GM19328 (cell line): Measurements from ENCODE around the gene ARHGEF12.

Source experiments
- ATAC-seq: cut with Tn5 transposase; IDR thresholded peaks from one replicate; pipeline ENCODE4 v1.9.1; 2021; ENCODE audit warnings: mild to moderate bottlenecking, moderate library complexity; ENCODE audit not compliant: unreplicated experiment

The ARHGEF12 gene

DNA sequence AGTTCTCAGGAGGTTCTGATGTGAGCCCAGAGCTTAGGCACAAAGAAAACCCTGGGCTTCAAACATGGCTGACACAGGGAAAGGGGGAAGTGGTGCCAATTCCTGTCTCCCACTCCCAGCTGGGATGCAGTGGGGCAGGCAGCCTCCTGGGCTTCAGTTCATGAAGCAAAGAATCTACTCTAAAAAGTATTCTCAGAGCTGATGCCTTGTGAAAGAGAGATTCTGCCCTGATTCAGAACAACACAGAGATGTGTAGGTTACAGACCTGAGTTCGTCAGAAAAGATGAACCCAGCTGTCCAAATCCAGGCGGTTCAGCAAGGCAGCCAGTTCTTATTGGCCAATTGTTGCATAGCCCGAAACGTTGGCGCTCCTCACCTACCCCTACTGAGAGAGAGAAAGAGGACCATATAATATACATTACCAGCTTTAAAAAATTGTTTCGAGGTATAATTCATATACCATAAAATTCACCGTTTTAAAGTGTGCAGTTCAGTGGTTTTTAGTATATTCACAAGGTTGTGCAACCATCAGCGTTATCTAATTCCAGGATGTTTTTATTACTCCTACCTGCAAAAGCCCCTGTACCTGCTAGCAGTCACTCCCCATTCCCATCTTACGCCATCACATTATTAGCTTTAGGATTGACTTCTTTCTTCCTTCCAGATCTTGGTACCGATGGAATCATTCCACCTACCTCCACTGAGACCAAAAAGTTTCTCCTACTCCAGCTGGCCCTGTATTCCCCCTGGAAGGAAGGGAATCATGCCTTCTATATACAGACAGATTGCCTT lies 18.3 kb upstream of the ARHGEF12 start:
- no peak for ATAC-seq

DNA sequence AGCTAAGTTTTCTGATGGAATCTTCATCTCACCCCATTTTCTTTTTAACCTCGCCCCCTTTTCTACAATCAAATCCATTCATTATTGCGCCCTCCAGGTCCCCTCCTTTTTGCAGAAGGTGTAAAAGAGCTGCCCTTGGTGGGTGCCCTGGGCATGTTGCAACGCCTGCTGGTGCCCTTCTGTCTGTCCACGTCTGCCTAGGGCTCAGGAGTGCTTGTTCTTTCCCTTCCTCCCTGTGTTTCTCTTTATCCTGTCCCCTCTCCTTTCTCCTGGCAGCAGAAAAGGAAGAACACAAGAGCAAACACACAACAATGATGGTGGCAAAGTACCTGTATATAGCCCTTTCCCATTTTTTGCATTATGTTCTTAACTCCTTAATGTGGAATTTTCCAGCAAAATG lies 17.3 kb upstream of the ARHGEF12 start:
- ATAC-seq: no peak

DNA sequence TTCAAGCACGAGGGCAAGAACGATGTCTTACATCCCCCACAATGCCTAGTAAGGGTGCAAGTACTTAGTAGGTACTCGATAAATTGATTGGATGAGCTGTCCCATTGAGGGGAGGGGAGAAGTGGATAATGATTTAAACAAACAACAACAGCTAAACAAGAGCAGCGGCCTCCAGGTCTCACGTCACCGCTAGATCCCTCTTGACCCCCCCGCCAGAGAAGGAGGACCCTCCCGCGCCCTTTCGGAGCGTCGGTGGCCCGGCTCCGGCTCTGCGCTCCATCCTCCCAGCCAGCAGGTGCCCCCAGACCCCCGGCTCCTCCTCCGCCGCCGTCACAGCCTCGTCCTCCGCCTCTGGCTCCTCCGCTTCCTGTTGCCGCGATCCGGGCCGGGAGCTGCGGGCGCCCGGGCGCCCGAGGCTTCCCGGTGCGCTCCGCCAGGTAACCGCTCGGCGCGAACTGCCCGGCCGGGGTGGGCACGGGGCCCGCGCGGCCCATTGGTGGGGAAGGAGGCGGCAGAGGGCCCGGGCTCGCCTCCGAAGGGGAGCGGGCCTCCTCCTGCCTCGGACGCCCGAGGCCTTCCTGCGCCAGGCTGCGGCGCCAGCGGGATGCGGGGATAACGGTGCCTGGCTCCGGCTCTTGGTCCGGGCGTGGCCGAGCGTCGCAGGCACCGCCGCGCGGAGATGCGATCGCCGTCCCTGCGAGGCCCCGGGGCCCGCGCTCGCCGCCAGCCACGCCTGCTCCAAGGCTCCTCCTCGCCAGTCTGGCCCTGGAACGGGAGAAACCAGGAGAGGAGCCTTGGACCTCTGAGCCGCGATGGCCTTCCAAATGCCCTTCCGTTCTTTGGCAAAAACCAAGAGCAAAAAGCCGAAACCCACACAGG lies 11.0 kb upstream of the ARHGEF12 start, which contains the start of gene TLCD5:
Gene TLCD5, plus strand, starts transcription at position 368 of the 879 bp plus-strand sequence. CDS start 2,143 bp downstream, outside the sequence.
- ATAC-seq: no peak

DNA sequence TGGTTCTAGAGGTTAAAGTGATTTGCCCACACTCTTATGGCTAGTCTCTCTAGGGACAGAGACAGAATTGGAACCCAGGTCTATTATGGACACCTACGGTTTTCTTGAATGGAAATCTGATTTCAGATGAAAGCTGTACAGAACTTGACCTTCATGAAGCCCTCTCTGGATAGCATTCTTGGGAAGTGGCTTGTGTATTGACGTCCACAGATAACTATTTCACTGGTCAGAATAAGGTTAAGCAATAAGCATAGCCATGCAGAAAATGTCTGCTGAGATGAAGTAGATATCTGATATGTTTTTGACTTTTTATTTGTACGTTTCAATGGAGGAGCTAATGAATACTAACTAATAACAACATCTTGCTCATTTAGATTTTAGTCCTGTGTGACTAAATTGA lies 10.0 kb upstream of the ARHGEF12 start:
- ATAC-seq: no peak

DNA sequence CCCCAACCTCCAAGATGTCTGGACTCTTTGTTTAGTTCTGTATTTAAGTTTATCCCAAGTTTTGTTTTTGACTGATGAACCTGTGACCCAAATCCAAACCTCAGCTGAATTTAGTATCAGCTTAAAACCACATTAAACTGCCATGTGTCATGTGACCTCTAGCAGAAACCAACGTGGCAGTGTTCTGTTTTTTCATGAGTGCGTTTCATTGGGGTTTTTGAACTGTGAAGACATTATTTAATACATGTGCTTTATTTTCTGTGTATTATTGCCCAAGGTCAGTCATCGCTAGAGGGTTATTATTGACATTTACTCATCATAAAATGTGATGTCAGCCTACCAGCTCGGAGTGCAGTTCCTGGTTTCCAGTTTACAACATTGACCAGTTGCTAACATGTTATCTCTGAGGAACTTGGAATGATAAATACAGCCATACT lies 9.3 kb upstream of the ARHGEF12 start:
- no peak for ATAC-seq

DNA sequence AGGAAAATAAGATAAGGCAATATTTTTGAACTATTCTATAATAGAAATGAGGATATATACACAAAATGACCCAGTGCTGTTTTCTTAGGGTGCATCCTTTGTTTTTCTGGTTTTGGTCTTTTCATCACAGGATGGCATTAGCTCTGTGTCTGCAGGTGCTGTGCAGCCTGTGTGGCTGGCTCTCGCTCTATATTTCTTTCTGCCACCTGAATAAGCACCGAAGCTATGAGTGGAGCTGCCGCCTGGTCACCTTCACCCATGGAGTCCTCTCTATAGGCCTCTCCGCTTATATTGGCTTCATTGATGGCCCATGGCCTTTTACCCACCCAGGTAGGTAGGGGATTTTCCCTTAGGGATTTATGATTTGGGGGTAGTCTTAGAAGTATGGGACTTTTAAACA lies 8.9 kb upstream of the ARHGEF12 start:
- no peak for ATAC-seq

DNA sequence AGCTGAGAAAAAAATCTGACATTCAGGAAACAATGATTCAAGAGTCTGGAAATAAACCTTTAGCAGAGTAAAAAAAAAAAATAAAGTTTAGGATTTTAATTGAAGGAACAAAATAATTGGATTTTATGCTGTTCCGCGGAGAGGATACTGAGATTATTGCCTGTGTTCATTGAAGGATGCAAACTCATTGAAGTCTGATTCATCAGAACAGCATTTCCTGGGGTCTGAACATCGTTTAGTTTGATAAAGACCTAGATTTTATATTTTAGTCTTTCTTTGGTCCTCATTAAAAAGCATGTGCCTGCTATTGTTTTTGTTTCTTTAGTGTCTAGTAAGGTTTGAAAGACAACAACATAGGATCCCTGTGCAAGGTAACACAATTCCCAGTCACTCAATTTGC lies 6.7 kb upstream of the ARHGEF12 start:
- no peak for ATAC-seq

DNA sequence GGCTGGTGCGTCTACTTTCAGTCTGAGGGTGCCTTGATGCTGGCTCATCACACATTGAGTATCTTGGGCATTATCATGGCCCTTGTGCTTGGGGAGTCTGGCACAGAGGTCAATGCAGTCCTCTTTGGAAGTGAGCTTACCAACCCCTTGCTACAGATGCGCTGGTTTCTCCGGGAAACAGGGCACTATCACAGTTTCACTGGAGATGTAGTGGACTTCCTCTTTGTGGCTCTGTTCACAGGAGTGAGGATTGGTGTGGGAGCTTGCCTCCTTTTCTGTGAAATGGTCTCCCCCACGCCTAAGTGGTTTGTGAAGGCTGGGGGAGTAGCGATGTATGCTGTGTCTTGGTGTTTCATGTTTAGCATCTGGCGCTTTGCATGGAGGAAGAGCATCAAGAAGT lies 6.2 kb upstream of the ARHGEF12 start:
- no peak for ATAC-seq

DNA sequence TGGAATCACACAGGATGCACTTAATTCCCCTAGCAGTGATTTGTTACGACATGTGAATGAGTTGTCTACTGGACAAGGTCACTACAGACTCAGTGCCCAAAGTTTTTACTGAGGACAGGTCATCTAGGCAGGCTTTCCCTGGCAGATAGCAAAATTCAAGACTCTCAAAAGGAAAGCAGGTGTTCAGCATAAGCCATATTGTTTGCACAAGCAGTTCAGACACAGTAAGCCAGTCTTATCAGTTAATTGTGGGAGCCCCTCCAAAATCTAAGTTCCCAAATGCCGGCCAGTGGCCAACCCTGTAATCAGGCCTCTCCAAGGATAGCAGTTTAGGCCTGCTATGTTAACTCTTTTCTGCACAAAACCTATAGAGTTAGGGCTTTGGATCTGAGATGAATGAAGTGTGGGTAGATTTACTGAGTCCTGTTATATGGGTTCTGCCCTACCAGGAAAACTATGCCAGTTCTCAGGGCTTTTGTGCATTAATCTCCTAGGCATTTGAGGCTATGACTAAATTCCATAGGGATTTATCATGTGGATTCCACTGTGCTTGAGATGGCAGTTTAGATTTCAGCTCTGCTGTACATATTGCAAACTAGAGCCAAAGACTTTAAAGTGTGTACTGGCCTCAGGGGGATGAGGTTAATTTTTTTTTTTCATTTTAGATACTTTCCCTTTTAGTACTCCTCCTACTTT lies 4.8 kb upstream of the ARHGEF12 start:
- ATAC-seq: no peak

DNA sequence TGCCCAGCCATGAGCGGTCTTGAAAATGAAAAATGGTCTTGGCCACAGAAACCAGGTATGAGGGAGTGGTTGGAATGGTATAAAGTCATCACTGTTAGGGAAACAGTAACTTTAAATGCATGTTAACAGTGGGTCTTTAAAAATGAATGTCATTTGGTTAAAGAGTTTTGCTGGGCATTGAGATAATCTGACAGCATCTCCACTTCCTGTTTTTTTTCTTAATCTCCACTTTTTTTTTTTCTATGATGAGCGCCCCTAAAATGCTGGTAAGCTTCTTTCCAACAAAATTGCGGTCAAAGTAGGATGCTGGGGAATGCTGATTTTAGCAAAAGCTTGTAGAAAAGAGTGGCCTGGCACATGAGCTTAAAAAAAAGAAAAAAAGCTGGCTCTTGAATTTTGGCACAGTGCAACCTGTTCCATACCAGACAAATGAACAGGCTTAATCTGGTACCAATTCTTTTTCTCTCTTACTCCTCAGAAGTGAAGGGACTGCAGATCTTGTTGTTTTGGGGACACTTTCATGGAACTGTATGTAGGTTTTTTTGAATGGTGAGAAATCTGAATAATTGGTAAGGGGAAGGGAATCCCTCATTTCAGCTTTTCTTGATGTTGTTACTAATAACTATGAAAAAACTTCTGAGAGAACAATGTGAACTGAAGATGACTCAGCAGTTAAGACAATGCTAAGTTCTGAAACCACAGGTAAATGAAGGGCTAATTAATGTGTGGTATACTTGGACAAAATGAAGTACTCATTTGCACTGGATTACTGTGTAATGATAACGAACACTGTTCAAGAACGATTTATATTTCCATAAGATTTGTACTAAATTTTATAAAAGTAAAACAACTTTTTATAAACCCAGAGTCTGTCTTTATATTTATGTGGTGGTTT lies 3.1 kb upstream of the ARHGEF12 start:
- no peak for ATAC-seq

DNA sequence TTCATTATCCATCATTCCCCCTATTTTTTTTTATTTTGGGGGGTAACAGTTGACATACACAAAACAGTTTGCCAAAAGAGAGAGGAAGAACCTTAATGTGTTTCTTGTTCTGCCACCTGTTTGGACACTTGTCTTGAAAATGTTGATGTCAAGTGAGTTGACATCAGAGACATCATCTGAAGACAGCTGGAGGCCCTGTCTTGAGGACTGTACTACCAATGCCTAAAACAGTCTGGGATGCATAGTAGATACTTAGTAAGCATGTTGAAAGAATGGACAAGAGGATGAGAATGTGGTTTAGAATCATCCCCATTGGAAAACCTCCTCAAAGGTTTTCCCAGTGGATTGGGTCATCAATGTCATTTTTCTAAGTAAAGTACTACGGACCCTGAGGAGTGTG lies 2.4 kb upstream of the ARHGEF12 start:
- ATAC-seq: no peak

DNA sequence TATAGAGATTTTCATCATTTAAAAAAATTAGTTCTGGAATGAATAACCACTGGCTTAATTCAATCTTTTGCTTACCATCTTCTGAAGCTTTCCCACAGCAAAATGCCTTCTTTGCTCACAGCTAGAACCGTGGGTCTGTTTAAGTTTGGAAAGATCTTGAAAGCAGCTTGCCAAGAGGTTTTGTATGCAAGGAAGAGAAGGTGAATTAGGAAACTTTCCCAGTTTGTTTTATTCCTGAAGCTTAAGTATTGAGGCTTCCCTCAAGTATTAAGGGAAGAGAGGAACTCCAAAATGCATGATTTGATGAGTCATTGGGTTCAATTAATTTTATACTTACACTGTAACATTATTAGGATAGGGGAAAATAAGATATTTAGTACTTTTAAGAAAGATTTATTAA lies 1.9 kb upstream of the ARHGEF12 start:
- no peak for ATAC-seq

DNA sequence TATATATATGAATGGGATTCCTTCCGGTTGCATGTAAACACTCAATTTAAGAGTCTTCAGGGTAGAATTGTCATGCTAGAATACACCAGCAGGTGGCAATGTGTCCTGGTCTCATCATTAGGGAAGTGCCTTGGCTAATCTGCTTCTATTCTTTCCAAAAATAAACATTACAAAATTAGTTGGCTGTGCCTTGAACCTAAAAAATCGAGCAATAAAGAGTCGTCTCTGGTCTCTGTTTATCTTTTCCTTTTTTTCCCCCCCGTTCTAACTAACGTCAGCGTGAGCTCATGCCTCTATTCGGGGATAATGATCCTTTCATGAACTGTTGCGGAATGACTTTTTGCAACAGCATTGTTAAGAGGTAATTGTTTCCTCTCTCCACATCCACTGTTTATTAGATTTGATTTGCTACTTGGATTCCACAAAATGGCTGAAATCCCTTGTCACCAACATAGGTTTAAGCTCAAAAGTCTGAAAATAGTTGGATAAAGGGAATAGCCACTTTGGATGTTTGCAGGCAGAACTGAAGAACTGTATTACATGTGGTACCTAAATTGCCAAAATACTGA lies 1.2 kb upstream of the ARHGEF12 start:
- ATAC-seq: no peak

DNA sequence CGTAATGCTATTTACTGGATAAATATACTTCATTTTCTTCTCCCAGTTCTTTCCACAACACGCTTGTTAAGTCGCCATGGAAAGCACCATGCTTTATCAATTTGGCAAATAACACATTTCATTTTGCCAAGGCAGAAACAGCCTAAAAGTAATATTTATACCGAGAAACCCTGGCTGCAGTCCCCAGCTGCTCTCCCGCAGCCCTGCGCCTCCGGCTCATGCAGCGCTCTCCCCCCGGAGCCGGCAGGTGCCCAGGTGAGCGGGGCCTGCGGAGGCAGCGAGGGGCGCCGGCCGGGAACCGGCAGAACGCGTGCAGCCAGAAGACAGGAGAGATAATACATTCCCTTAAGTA lies 681 bp upstream of the ARHGEF12 start:
- peak; percentile 10 for ATAC-seq

DNA sequence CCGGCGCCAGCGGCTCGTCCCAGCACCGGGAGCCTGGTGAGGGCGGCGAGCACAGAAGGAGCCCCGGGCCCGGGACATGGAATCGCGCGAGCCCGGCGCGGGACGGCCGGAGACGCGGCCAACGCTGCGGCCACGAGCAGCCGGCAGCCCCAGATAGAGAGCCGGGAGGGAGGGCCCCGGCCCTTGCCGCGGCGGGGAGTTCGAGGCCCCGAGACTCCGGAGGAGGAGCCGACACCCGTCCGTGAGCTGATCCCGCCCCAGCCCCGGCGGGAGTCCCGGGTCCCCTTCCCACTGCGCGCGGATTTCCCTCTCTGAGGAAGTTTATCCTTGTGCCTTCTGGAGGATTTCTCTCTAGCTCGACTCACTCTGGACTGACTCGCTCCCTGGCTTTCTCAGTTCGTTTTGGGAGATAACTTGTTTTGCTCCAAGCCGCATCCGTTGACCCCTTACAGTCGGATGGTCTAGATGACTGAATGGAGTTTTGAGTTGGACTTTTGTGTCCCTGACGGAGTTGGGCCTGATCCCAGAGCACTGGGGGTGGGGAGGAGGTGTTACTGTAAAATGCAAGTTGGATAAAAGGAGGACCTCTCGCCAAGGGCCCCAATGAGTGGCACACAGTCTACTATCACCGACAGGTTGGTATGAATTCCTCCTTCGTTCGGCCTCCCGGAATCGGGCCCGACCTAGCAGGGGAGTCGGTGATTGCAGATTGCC lies 585 bp downstream of the ARHGEF12 start:
- ATAC-seq: peak; percentile 34

DNA sequence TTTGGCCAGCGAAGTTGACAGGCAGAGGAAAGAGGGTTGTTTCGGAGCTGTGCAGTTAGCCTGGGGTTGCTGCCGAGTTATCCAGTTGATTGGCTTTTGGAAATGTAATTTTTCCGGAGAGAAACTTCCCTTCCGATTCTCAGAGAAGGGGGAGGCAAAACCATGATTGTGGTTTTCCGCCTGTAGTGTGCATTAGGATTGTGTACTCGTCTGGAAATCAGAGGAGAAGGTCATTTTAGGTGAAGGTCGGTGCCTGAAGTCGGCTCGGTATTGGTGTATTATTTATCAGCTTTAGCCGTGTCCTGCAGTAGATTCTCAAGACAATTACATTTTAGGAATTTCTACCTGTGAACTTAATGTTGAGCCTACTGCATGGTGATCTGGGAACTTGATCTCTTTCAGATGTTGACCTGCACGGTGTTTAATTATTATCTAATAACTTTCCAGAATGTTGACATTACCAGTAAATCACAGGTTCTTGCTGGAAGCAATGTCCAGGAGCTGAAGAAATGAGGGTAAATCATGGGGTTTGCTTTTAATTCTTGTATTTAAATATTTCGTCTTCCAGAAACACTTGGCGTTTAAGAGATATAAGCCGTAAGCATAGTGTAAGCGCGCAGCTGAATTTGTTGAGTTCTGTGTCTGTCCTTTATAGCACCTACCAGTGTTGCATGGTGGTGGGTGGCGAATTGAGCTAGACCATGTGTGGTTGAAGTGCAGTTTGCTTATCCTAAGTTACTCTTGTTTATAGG lies 1.3 kb downstream of the ARHGEF12 start:
- no peak for ATAC-seq

DNA sequence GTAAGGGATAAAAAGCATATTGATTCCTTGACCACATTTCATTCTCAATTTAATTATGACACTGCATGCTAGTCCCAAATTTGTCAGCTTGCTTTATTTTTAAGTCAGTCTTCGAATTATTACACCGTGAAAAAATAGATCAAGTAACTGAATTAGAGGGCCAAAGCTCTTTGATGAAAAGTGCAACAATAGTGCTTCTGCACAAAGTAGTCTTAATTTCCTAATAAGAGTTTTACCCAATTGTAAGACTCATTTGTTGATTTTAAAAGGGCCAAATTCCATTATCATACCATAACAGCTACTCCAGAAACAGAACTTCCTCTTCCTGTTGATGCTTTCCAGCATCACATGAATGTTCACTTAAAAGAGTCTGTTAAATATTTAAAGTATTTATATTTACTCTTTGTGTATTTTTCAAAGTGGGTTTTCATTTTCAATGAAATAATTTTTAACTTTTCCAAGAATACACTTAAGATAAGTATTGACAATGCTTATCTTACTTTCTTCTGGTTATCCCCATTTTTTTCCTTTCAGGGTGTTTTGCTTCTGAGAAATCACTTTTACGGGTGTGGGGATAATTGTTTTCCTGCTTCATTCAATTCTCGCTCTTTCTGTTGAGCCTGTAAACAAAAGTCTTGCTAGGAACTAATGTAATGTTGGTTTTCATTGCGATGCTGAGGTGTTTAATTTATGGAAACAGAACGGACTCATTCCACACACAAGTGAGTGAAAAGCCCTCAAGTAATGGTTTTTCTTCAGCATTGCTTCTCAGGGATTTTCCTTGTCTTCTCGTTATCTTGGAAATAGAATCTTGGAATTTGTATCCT lies 2.1 kb downstream of the ARHGEF12 start:
- no peak for ATAC-seq

DNA sequence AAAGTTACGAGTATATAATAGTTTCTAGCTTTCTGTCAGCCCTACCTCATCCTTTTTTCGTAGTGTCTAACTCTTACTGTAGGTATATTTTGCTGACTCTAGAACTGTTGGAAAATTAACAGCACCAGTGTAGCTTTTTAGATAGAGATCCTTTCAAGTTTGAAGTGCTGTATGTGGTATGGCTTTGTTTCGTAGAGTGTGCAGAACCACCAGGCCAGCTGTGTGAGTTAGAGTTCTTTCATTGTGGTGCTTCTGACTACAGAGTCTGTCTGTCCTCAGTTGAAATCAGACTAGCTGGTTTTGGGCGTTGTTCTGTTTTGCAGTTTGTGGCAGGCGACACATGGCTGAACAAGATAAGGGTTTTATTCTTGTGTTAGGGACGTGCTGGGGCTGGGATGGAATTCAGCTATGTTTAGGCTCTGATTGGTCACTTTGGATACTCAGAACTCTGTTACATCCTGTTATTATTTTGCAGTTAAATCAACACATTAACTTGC lies 3.2 kb downstream of the ARHGEF12 start:
- ATAC-seq: no peak
